Glomerular endothelial cell (primary cell): ENCODE data around the gene L2HGDH. TPM values are rescaled to one million over a fixed set of nuclear protein-coding genes. Genes with fewer than 3 reads are reported as not detected.
A peak's percentile ranks its signal among the peaks of the same experiment; 100 is the strongest.
"Not testable (repeated sequence)": the region's sequence is repeated elsewhere in the genome, so short reads cannot be mapped to it uniquely, and the experiment has no call there.

Experiments used
- DNase-seq: peaks from one replicate; pipeline ENCODE4 v3.0.0-alpha.2; 2011; ENCODE audit warnings: low read depth, low spot score; ENCODE audit errors: extremely low read depth
- total RNA-seq: library from RNA; depleted of rRNA; stranded (reverse); fragments of >200 nt; gene quantifications from 2 replicates; pipeline ENCODE4 v1.2.3, GENCODE V29; 2015

The L2HGDH gene
- total RNA-seq, 1 donor from 2014 or later: 8.9 TPM

GRCh38 chr14:50340045-50340444 lies 28.0 kb upstream of the L2HGDH start:
- DNase-seq: no peak

DNA sequence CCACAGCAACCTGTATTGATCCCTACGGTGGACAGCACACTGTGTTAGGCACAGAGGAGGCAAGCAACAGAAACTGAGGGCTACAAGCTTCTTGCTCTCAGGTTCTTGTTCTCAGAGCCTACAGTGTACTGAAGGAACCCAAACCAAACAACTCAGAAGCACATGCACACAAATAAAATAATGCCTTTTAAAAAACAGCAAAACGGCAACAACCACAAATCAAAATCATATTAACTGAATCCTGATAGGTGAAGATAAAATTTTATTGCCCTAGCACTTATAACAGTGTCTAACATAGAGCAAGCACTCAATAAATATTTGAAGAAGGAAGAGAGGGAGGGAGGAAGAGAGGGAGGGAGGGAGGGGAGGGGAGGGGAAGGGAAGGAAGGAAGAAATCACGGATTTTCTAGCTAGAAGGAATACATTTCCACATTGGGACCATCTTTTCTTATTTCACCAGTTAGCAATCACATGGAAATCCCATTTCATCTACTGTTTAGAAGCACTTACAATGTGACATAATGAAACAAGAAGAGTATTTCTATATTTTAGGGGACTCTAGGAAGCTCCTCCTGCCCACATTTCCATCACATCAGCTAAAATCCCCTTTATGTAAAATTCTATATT lies 27.3 kb upstream of the L2HGDH start:
- DNase-seq: no peak

GRCh38 chr14:50338587-50338986 lies 26.6 kb upstream of the L2HGDH start:
- no peak for DNase-seq

- DNase-seq: no peak
Observed at GRCh38 chr14:50335989-50336824, 24.2 kb upstream of the L2HGDH start.

GRCh38 chr14:50335389-50335788 lies 23.4 kb upstream of the L2HGDH start:
- DNase-seq: no peak

DNA sequence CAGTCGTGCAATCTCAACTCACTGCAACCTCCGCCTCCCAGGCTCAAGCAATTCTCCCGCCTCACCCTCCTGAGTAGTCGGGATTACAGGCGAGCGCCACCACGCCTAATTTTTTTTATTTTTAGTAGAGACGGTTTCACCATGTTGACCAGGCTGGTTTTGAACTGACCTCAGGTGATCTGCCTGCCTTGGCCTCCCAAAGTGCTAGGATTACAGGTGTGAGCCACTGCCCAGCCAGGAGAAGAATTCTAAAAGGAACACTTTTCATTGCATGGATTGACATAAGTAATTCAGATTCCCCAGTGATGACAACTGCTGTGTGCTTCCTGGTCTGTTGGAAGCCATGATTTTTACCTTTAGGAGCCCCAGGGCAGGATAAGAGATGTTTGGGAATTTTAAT lies 22.2 kb upstream of the L2HGDH start:
- DNase-seq: no peak

DNA sequence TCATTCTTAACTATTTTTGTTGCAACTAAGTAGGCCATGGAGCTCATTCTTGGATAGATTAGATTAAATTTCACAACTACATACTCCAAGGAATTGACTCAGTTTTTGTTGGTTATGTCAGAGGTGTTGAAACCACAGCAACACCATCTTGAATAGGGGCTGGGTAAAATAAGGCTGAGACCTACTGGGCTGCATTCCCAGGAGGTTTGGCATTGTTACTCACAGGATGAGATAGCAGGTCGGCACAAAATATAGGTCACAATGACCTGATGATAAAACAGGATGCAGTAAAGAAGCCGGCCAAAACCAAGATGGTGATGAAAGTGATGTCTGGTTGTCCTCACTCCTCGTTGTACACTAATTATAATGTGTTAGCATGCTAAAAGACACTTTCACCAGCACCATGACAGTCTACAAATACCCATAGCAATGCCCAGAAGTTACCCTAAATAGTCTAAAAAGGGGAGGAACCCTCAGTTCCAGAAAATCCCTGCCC lies 21.0 kb upstream of the L2HGDH start:
- no peak for DNase-seq

DNA sequence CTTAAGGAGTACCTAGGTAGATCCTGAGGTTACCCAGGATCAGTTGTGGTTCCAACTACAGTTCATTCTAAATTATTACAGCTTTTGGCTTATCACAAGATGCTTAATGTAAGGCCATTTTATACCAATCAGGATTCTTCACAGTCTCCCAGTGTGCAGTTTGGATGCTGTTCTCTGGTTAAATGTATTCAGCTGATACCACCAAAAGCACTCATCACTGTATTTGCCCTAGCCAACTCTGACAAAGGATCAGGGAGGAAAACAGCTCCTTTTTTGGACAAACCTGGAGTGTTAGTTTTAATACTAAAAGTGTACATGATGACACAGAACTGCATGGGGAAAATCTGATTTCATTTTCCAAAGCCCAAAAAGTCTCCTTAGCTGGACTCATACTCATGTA lies 19.6 kb upstream of the L2HGDH start:
- DNase-seq: no peak

- DNase-seq: peak; percentile 95
Observed at GRCh38 chr14:50321009-50321660, 9.1 kb upstream of the L2HGDH start.

DNA sequence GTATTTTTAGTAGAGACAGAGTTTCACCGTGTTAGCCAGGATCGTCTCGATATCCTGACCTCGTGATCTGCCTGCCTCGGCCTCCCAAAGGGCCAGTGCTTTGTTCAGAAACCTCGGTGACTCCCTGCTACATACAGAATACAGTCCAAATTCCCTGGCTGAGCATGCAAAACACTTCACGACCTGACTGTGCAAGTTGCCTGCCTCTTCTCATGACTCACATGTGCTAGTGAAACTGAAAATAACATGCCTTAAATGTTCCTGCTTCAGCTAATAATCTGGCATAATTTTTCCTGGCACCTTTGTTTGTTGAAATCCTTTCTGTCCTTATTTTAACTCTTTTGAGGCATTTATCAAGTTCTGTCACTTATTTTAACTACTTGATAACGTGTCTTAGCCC lies 8.3 kb upstream of the L2HGDH start:
- no peak for DNase-seq

GRCh38 chr14:50319721-50320120 lies 7.7 kb upstream of the L2HGDH start:
- no peak for DNase-seq

DNA sequence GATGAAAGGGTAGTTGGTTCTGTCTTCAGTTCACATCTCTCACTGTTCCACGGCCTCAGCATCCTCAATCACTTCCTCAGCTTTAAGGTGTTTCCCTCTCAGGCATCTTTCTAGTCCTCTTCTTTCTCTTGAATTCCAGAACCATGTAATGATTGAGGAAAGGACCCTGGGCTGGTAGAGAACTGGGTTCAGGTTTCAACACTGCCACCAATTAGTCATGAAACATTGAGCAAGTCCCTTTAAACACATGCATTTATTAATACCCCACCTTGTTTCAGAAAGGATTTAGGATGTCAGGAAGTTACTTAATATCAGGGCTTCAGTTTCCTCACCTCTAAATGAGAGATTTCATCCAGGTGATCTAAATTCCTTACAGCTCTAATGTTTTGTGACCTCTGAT lies 7.3 kb upstream of the L2HGDH start:
- no peak for DNase-seq

- no peak for DNase-seq
Observed at GRCh38 chr14:50318031-50318626, 6.1 kb upstream of the L2HGDH start.

GRCh38 chr14:50314098-50314497 lies 2.1 kb upstream of the L2HGDH start:
- DNase-seq: not testable (repeated sequence)

DNA sequence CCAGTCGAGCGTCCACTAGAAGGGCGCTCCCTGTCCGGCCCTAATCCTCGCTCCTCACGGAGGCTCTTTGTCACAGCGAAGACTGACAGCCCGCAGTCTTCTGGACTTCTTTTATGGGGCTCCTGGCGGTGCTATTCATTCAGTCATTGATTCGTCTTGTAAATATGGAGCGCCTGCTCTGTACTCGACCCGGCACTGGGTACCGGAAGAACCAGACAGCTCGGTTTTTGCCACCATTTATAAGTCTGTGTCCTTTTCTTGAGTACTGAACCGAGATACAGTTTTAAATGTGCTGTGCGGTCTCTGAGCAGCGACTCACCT lies 665 bp upstream of the L2HGDH start:
- DNase-seq: no peak

- no peak for DNase-seq
Observed at GRCh38 chr14:50311337-50311971, 575 bp downstream of the L2HGDH start.

GRCh38 chr14:50310445-50310844 lies 1.6 kb downstream of the L2HGDH start:
- DNase-seq: no peak

DNA sequence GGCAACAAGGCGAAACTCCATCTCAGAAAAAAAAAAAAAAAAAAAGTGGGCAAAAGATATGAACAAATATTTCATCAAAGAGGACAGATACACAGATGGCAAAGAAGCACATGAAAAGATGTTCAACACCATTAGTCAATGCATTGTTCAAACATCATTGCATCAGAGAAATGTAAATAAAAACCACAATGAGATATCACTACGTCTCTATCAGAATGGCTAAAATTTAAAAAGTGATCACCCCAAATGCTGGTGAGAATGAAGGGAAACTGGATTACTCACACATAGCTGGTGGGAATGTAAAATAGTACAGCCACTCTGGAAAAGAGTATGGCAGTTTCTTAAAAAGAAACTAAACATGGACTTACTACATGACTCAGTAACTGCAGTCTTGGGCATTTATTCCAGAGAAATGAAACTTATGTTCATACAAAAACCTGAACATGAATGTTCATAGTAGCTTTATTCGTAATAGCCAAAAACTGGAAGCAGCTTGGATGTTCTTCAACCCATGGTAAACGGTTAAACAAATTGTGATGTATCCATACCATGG lies 3.6 kb downstream of the L2HGDH start:
- no peak for DNase-seq

DNA sequence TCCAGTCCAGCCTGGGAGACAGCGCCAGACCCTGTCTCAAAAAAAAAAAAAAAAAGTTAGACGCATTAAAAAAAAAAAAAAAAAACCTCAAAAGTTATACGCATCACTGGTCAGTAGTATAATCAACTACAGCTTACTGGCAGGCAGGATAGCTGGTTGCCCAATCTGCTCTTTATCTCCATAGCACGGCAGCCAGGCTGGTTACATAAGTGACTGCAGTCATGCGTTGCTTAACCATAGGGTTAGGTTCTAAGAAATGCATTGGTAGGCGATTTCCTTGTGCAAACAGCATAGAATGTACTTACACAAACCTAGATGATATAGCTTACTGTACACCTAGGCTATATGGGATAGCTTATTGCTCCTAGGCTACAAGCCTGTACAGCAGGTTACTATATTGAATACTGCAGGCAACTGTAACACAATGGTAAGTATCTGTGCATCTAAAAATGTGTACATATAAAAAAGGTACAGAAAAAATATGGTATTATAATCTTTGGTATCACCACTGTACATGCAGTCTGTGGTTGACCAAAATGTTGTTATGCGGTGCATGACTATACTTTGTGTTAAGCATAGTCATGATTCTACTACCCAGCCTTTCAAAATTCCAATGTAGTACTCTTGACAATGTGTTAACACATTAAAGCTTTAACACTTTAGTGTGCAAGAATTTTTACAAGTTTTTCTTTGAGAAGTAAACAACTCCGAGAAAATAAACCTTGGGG lies 8.1 kb downstream of the L2HGDH start:
- DNase-seq: no peak

DNA sequence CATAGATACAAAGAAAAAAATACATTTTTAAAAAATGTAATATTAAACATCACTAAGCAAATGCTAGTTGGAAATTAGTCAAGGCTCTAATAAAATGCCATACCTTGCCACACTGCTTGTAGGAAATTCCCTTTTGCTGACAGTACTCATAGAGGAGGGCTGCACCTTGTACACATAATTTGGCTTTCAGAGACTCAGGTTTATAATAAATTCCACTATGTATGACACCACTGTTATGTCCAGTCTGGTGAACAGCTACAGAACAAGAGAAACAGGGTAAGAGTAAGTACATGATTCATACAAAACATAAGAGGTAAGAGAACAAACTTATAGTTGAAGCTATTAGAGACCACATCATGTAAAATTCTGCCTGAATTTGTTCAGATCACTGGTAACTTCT lies 10.1 kb downstream of the L2HGDH start:
- DNase-seq: no peak
